Endothelial cell of umbilical vein (primary cell): ENCODE results near the gene VAV2. TPM values are rescaled to one million over a fixed set of nuclear protein-coding genes. Genes with fewer than 3 reads are reported as not detected.

Experiments used
- BruUV-seq: library from RNA; stranded (reverse); fragments of 400-500 nt; replicated peaks from 2 replicates; lab custom pipeline; 2021; lab: Mats Ljungman, UMichigan
- CTCF ChIA-PET: fragments of 300-600, 350-600 bp; sonication (Branson Sonifier 250); formaldehyde crosslinking; loops from one replicate; lab custom pipeline; 2021; ENCODE audit warnings: antibody characterized with exemption, inconsistent platforms; lab: Charles Lee
- POLR2A ChIA-PET: fragments of 300-600, 350-600 bp; sonication (Branson Sonifier 250); formaldehyde crosslinking; loops from one replicate; lab custom pipeline; 2021; ENCODE audit warnings: antibody characterized with exemption, inconsistent platforms; lab: Charles Lee
- DNase-seq: peaks from one replicate; pipeline ENCODE4 v3.0.0-alpha.2; 2011; ENCODE audit warnings: low read depth, low spot score
- FAIRE-seq: peaks from 2 replicates; lab custom pipeline; 2011; peaks lifted over from hg19 to GRCh38; lab: Jason Lieb, UNC
- H2AFZ ChIP-seq: 2 replicates; pipeline ENCODE4 v1.6.0; 2012; ENCODE audit warnings: low read depth, low read length, control low read depth, inconsistent platforms
- H3K27ac ChIP-seq: 2 replicates; pipeline ENCODE4 v1.5.1; 2011; ENCODE audit warnings: low read depth, mild to moderate bottlenecking, control low read depth, low read length, moderate library complexity; ENCODE audit not compliant: insufficient read depth
- H3K27me3 ChIP-seq, 2 experiments: 2 replicates each; pipeline versions ENCODE4 v1.6.0 to v1.6.1; 2011; ENCODE audit warnings: low read length in 2 of 2, mixed read lengths in 1 of 2; ENCODE audit not compliant: control insufficient read depth in 2 of 2, insufficient read depth in 2 of 2
- H3K36me3 ChIP-seq, 2 experiments: 2 replicates in 1 of 2; 3 replicates in 1 of 2; pipeline ENCODE4 v1.5.1; 2011; ENCODE audit warnings: low read length in 2 of 2, mild to moderate bottlenecking in 1 of 2, moderate library complexity in 1 of 2; ENCODE audit not compliant: control insufficient read depth in 2 of 2, insufficient read depth in 2 of 2; ENCODE audit errors: extremely low read depth in 1 of 2
- H3K4me1 ChIP-seq: 3 replicates; pipeline ENCODE4 v1.5.1; 2011; ENCODE audit warnings: mild to moderate bottlenecking, low read length; ENCODE audit not compliant: control insufficient read depth, insufficient read depth; ENCODE audit errors: extremely low read depth
- H3K4me2 ChIP-seq: 2 replicates; pipeline ENCODE4 v1.6.1; 2011; ENCODE audit warnings: low read length, control low read depth, mixed read lengths; ENCODE audit not compliant: insufficient read depth
- H3K4me3 ChIP-seq, 3 experiments: fragments of 200-600 bp in 1 of 3; sonication (generic), shearing (Covaris generic) in 1 of 3; replicated peaks in 1 of 3; 2 replicates each; pipeline ENCODE4 v1.5.1; 2011 to 2016; ENCODE audit warnings: control low read depth in 3 of 3, low read length in 3 of 3, mild to moderate bottlenecking in 2 of 3, inconsistent platforms in 1 of 3, low read depth in 1 of 3, moderate library complexity in 1 of 3; ENCODE audit not compliant: insufficient read depth in 1 of 3
- H3K79me2 ChIP-seq: 2 replicates; pipeline ENCODE4 v1.6.0; 2012; ENCODE audit warnings: low read length, inconsistent platforms; ENCODE audit not compliant: control insufficient read depth, insufficient read depth
- H3K9ac ChIP-seq: replicated peaks from 2 replicates; pipeline ENCODE3; 2011; ENCODE audit warnings: low read length, control low read depth; ENCODE audit not compliant: insufficient read depth; ENCODE audit errors: extremely low read depth
- H3K9me1 ChIP-seq: replicated peaks from 3 replicates; pipeline ENCODE4 v1.6.0; 2011; ENCODE audit warnings: mild to moderate bottlenecking, low read length; ENCODE audit not compliant: control insufficient read depth, insufficient read depth; ENCODE audit errors: extremely low read depth
- H3K9me3 ChIP-seq: replicated peaks from 2 replicates; pipeline ENCODE4 v1.5.1; 2012; ENCODE audit warnings: low read length, inconsistent platforms; ENCODE audit not compliant: control insufficient read depth, insufficient read depth
- H4K20me1 ChIP-seq: replicated peaks from 2 replicates; pipeline ENCODE3; 2011; ENCODE audit warnings: mild to moderate bottlenecking, low read length; ENCODE audit not compliant: control insufficient read depth, insufficient read depth; ENCODE audit errors: extremely low read depth
- EZH2 ChIP-seq: IDR thresholded peaks from 2 replicates; pipeline ENCODE4 v1.6.1; 2012; ENCODE audit warnings: borderline replicate concordance, low read depth, mild to moderate bottlenecking, moderate library complexity, low read length, inconsistent platforms; ENCODE audit not compliant: severe bottlenecking
- FOS ChIP-seq: IDR thresholded peaks from 2 replicates; pipeline ENCODE4 v1.6.1; 2011; ENCODE audit warnings: mild to moderate bottlenecking, low read length, moderate library complexity, borderline replicate concordance; ENCODE audit not compliant: insufficient read depth
- GATA2 ChIP-seq: IDR thresholded peaks from 2 replicates; pipeline ENCODE4 v1.7.0; 2011; ENCODE audit warnings: low read depth, mild to moderate bottlenecking, moderate library complexity, mixed read lengths, low read length; ENCODE audit not compliant: insufficient read length, insufficient read depth
- JUN ChIP-seq: IDR thresholded peaks from 2 replicates; pipeline ENCODE4 v1.6.1; 2011; ENCODE audit warnings: borderline replicate concordance, low read depth; ENCODE audit not compliant: insufficient read length, insufficient read depth
- MYC ChIP-seq: IDR thresholded peaks from one replicate; pipeline ENCODE4 v1.6.1; 2011; ENCODE audit warnings: mild to moderate bottlenecking, low read depth, low read length
- POLR2A ChIP-seq: IDR thresholded peaks from 2 replicates; pipeline ENCODE4 v1.6.1; 2012; ENCODE audit warnings: low read depth, mild to moderate bottlenecking, control low read depth, low read length
- POLR2AphosphoS5 ChIP-seq: IDR thresholded peaks from 2 replicates; pipeline ENCODE4 v1.6.1; 2012; ENCODE audit warnings: low read depth, mild to moderate bottlenecking, control low read depth, low read length, moderate library complexity; ENCODE audit not compliant: insufficient read depth
- dilution Hi-C: fragments of 300-500 bp; cut with MboI; formaldehyde crosslinking; loops from one replicate; pipeline ENCODE4 v1.15.0; 2019; ENCODE audit warnings: low sequenced_read_pairs; ENCODE audit not compliant: extremely low pct_ligation_motif_present
- intact Hi-C: fragments of 100-400 bp; cut with micrococcal nuclease; formaldehyde crosslinking; loops from one replicate; pipeline ENCODE4 v1.10.0; 2022
- polyA plus RNA-seq, 4 experiments: library from polyadenylated mRNA; depleted of rRNA in 3 of 4; stranded (reverse) in 3 of 4; unstranded in 1 of 4; fragments of >200 nt; gene quantifications; 2 replicates each; pipeline versions ENCODE4 v1.2.1 to v1.2.3, GENCODE V29; 2011 to 2012; ENCODE audit warnings: missing spikeins in 1 of 4
- total RNA-seq: library from RNA; stranded (reverse); gene quantifications from 2 replicates; pipeline ENCODE4 v1.2.3, GENCODE V29; 2021
- TF ChIP-seq, protein P1 (sequence below), 2 donors: IDR thresholded peaks; 1 replicate in 1 of 2; 2 replicates in 1 of 2; pipeline ENCODE4 v1.5.1; 2011; ENCODE audit warnings: low read length in 2 of 2, mild to moderate bottlenecking in 2 of 2, moderate library complexity in 2 of 2, control low read depth in 1 of 2, inconsistent platforms in 1 of 2, low read depth in 1 of 2; ENCODE audit not compliant: insufficient read depth in 1 of 2; ENCODE audit errors: extremely low read depth in 1 of 2
- TF ChIP-seq, protein P2 (sequence below): IDR thresholded peaks from 2 replicates; pipeline ENCODE4 v1.6.1; 2011; ENCODE audit not compliant: insufficient read depth, insufficient read length

VAV2 gene
- total and polyA plus RNA-seq, 2 donors (not counting 3 experiments of a cell fraction or from before 2014, with no cell fraction given): 10.6 to 30.6 TPM

GRCh38 chr9:133793471-133793870 lies 198.7 kb downstream of the VAV2 start:
- TF ChIP-seq POLR2A (no peak), FOS (no peak), POLR2AphosphoS5 (no peak), EZH2 (no peak), GATA2 (no peak), MYC (no peak), JUN (no peak)
- TF ChIP-seq, protein P1, sequence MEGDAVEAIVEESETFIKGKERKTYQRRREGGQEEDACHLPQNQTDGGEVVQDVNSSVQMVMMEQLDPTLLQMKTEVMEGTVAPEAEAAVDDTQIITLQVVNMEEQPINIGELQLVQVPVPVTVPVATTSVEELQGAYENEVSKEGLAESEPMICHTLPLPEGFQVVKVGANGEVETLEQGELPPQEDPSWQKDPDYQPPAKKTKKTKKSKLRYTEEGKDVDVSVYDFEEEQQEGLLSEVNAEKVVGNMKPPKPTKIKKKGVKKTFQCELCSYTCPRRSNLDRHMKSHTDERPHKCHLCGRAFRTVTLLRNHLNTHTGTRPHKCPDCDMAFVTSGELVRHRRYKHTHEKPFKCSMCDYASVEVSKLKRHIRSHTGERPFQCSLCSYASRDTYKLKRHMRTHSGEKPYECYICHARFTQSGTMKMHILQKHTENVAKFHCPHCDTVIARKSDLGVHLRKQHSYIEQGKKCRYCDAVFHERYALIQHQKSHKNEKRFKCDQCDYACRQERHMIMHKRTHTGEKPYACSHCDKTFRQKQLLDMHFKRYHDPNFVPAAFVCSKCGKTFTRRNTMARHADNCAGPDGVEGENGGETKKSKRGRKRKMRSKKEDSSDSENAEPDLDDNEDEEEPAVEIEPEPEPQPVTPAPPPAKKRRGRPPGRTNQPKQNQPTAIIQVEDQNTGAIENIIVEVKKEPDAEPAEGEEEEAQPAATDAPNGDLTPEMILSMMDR (IDR thresholded peaks at IDR 0.05; ENCODE audit: extremely low read depth in 1 of 2, insufficient read depth in 1 of 2, low read depth in 1 of 2, low read length in 2 of 2): no peak
- TF ChIP-seq, protein P2, sequence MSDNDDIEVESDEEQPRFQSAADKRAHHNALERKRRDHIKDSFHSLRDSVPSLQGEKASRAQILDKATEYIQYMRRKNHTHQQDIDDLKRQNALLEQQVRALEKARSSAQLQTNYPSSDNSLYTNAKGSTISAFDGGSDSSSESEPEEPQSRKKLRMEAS: no peak
- H3K36me3 ChIP-seq: peaks cover 0 to 10% of the 10 kb centered on the region in 2 experiments
- H3K27me3 ChIP-seq: no peaks in the 10 kb centered on the region
- FAIRE-seq (no peak), DNase-seq (no peak)
- H3K79me2 ChIP-seq: no peaks in the 10 kb centered on the region
- no peaks in the 10 kb centered on the region for H4K20me1 ChIP-seq
- H3K4me2 ChIP-seq: no peak overlapping the region
- no peaks in the 10 kb centered on the region for H3K9me3 ChIP-seq
- H2AFZ ChIP-seq: peak overlapping the region; percentile 47
- dilution Hi-C loops (no loop called here), intact Hi-C loops (loop anchor here (1.0 kb wide), 1 partner anchor 201 kb away; no protein-coding TSS in a partner anchor)
- H3K4me3 ChIP-seq: no peak overlapping the region
- ChIA-PET CTCF (interaction anchor here (0.9 to 5.1 kb wide), 7 partner anchors 10 to 201 kb away, joined by 3 to 92 read pairs (median 7); no protein-coding TSS in a partner anchor), POLR2A (no interaction called here)
- H3K4me1 ChIP-seq: peaks cover 20% of the 10 kb centered on the region
- H3K9ac ChIP-seq: no peak overlapping the region
- H3K27ac ChIP-seq: no peak overlapping the region
- BruUV-seq: no TSS peak
- no peaks in the 10 kb centered on the region for H3K9me1 ChIP-seq
